ENCODE measurements around the gene TMEM191B. TPM values are rescaled to one million over a fixed set of nuclear protein-coding genes. Genes with fewer than 3 reads are reported as not detected.
"Not testable (repeated sequence)": the region's sequence is repeated elsewhere in the genome, so short reads cannot be mapped to it uniquely, and the experiment has no call there.

The TMEM191B gene
- 1 to 10 TPM in 1 of 2 experiments, under 1 TPM in 1; 0.72 to 3.2 TPM for total RNA-seq

GRCh38 chr22:18527752-18528596 is at the start of gene TMEM191B:
TMEM191B (plus strand) TSS chr22:18527802; CDS start chr22:18527981, 179 bp downstream.
- Mint-ChIP-seq H3K27ac (peak within 1 kb of the TSS; percentile 82), H3K4me3 (peak within 1 kb of the TSS; percentile 73)
- H3K36me3 Mint-ChIP-seq (ENCODE audit: low read depth); H3K9me3 Mint-ChIP-seq (ENCODE audit: low read depth); H3K4me1 Mint-ChIP-seq; intact Hi-C loops (cut with DNase I, micrococcal nuclease); POLR2A ChIA-PET; CTCF ChIA-PET; H3K27me3 Mint-ChIP-seq: not testable (repeated sequence)
- ATAC-seq (peak; percentile 5), DNase-seq (peak; percentile 22)

- POLR2A ChIA-PET; H3K4me1 Mint-ChIP-seq; DNase-seq; intact Hi-C loops (cut with DNase I, micrococcal nuclease); H3K4me3 Mint-ChIP-seq; H3K27me3 Mint-ChIP-seq; H3K36me3 Mint-ChIP-seq (ENCODE audit: low read depth); H3K9me3 Mint-ChIP-seq (ENCODE audit: low read depth); H3K27ac Mint-ChIP-seq; CTCF ChIA-PET; ATAC-seq: not testable (repeated sequence)
Observed at GRCh38 chr22:18496227-18496626, 31.4 kb upstream of the TMEM191B start.

GRCh38 chr22:18511327-18511726 is 16.3 kb upstream of the TMEM191B start:
- DNase-seq; CTCF ChIA-PET; H3K27ac Mint-ChIP-seq; H3K4me3 Mint-ChIP-seq; ATAC-seq; POLR2A ChIA-PET; H3K36me3 Mint-ChIP-seq (ENCODE audit: low read depth); H3K4me1 Mint-ChIP-seq; intact Hi-C loops (cut with DNase I, micrococcal nuclease); H3K27me3 Mint-ChIP-seq; H3K9me3 Mint-ChIP-seq (ENCODE audit: low read depth): not testable (repeated sequence)

- ATAC-seq; H3K27ac Mint-ChIP-seq; CTCF ChIA-PET; H3K9me3 Mint-ChIP-seq (ENCODE audit: low read depth); H3K27me3 Mint-ChIP-seq; H3K4me3 Mint-ChIP-seq; intact Hi-C loops (cut with DNase I, micrococcal nuclease); POLR2A ChIA-PET; H3K4me1 Mint-ChIP-seq; H3K36me3 Mint-ChIP-seq (ENCODE audit: low read depth); DNase-seq: not testable (repeated sequence)
Observed at GRCh38 chr22:18512378-18512777, 15.2 kb upstream of the TMEM191B start.

GRCh38 chr22:18513454-18513853 is 14.1 kb upstream of the TMEM191B start:
- H3K9me3 Mint-ChIP-seq (ENCODE audit: low read depth); POLR2A ChIA-PET; intact Hi-C loops (cut with DNase I, micrococcal nuclease); H3K27ac Mint-ChIP-seq; ATAC-seq; H3K4me3 Mint-ChIP-seq; CTCF ChIA-PET; DNase-seq; H3K4me1 Mint-ChIP-seq; H3K36me3 Mint-ChIP-seq (ENCODE audit: low read depth); H3K27me3 Mint-ChIP-seq: not testable (repeated sequence)

- intact Hi-C loops (cut with DNase I, micrococcal nuclease); H3K27me3 Mint-ChIP-seq; POLR2A ChIA-PET; DNase-seq; H3K27ac Mint-ChIP-seq; H3K4me3 Mint-ChIP-seq; CTCF ChIA-PET; H3K9me3 Mint-ChIP-seq (ENCODE audit: low read depth); H3K4me1 Mint-ChIP-seq; H3K36me3 Mint-ChIP-seq (ENCODE audit: low read depth); ATAC-seq: not testable (repeated sequence)
Observed at GRCh38 chr22:18518061-18518460, 9.5 kb upstream of the TMEM191B start, which contains the start of gene GGTLC3. GGTLC3 (minus strand) TSS chr22:18518161; CDS start chr22:18517897, 264 bp downstream.

GRCh38 chr22:18522762-18523161 is 4.8 kb upstream of the TMEM191B start:
- H3K36me3 Mint-ChIP-seq (ENCODE audit: low read depth); DNase-seq; H3K4me3 Mint-ChIP-seq; CTCF ChIA-PET; H3K27me3 Mint-ChIP-seq; H3K27ac Mint-ChIP-seq; POLR2A ChIA-PET; ATAC-seq; intact Hi-C loops (cut with DNase I, micrococcal nuclease); H3K4me1 Mint-ChIP-seq; H3K9me3 Mint-ChIP-seq (ENCODE audit: low read depth): not testable (repeated sequence)

- intact Hi-C loops (cut with DNase I, micrococcal nuclease); CTCF ChIA-PET; POLR2A ChIA-PET; H3K9me3 Mint-ChIP-seq (ENCODE audit: low read depth); H3K36me3 Mint-ChIP-seq (ENCODE audit: low read depth); H3K27me3 Mint-ChIP-seq; H3K4me1 Mint-ChIP-seq; H3K27ac Mint-ChIP-seq; H3K4me3 Mint-ChIP-seq; DNase-seq; ATAC-seq: not testable (repeated sequence)
Observed at GRCh38 chr22:18523328-18523727, 4.3 kb upstream of the TMEM191B start.

GRCh38 chr22:18528597-18529415 is 1.2 kb downstream of the TMEM191B start:
- CTCF ChIA-PET; H3K36me3 Mint-ChIP-seq (ENCODE audit: low read depth); intact Hi-C loops (cut with DNase I, micrococcal nuclease); H3K27me3 Mint-ChIP-seq; POLR2A ChIA-PET; H3K9me3 Mint-ChIP-seq (ENCODE audit: low read depth); H3K4me1 Mint-ChIP-seq: not testable (repeated sequence)
- DNase-seq = peak; percentile 99
- Mint-ChIP-seq H3K27ac (peak overlapping the region; percentile 82), H3K4me3 (peak overlapping the region; percentile 73)
- ATAC-seq = peak; percentile 87

GRCh38 chr22:18529416-18530145 is 2.0 kb downstream of the TMEM191B start:
- intact Hi-C loops (cut with DNase I, micrococcal nuclease); ATAC-seq; CTCF ChIA-PET; H3K4me3 Mint-ChIP-seq; H3K9me3 Mint-ChIP-seq (ENCODE audit: low read depth); POLR2A ChIA-PET; H3K27ac Mint-ChIP-seq; H3K36me3 Mint-ChIP-seq (ENCODE audit: low read depth); H3K4me1 Mint-ChIP-seq; H3K27me3 Mint-ChIP-seq: not testable (repeated sequence)
- peak; percentile 30 for DNase-seq

GRCh38 chr22:18533633-18534032 is 6.0 kb downstream of the TMEM191B start:
- H3K27ac Mint-ChIP-seq, CTCF ChIA-PET, H3K4me3 Mint-ChIP-seq: not testable (repeated sequence)

More at GRCh38 chr22:18533633-18534032, 6.0 kb downstream of the TMEM191B start:
- H3K4me1 Mint-ChIP-seq; ATAC-seq; H3K27me3 Mint-ChIP-seq; H3K9me3 Mint-ChIP-seq (ENCODE audit: low read depth); POLR2A ChIA-PET; intact Hi-C loops (cut with DNase I, micrococcal nuclease); H3K36me3 Mint-ChIP-seq (ENCODE audit: low read depth); DNase-seq: not testable (repeated sequence)
